ENCODE results near the gene OGFR. TPM values are rescaled to one million over a fixed set of nuclear protein-coding genes. Genes with fewer than 3 reads are reported as not detected.
A peak's percentile ranks its signal among the peaks of the same experiment; 100 is the strongest.

The OGFR gene
- total RNA-seq, 1 donor from 2014 or later: 56.5 TPM

GRCh38 chr20:62839261-62839660 lies 34.6 kb downstream of the OGFR start:
- DNase-seq (ENCODE audit: low spot score in 2 of 2, unreplicated experiment in 2 of 2): no peak
- Mint-ChIP-seq H3K9me3 (no peaks in the 10 kb centered on the region), H3K36me3 (peaks cover 36% of the 10 kb centered on the region), H3K4me1 (peaks cover 6% of the 10 kb centered on the region), H3K27ac (no peak overlapping the region), H3K4me3 (no peak overlapping the region), H3K27me3 (ENCODE audit: low read depth) (no peaks in the 10 kb centered on the region)
- TF ChIP-seq CTCF (IDR thresholded peaks at IDR 0.05; ENCODE audit: unreplicated experiment): no peak

GRCh38 chr20:62839816-62840215 lies 35.2 kb downstream of the OGFR start:
- peak overlapping the region; percentile 71 for H3K27ac Mint-ChIP-seq
- DNase-seq (ENCODE audit: low spot score in 2 of 2, unreplicated experiment in 2 of 2): no peak
- H3K4me3 Mint-ChIP-seq: no peak overlapping the region
- peaks cover 34% of the 10 kb centered on the region for H3K36me3 Mint-ChIP-seq
- no peak for TF ChIP-seq CTCF (IDR thresholded peaks at IDR 0.05; ENCODE audit: unreplicated experiment)
- H3K9me3 Mint-ChIP-seq: no peaks in the 10 kb centered on the region
- H3K4me1 Mint-ChIP-seq: peaks cover 6% of the 10 kb centered on the region
- H3K27me3 Mint-ChIP-seq (ENCODE audit: low read depth): no peaks in the 10 kb centered on the region

DNA sequence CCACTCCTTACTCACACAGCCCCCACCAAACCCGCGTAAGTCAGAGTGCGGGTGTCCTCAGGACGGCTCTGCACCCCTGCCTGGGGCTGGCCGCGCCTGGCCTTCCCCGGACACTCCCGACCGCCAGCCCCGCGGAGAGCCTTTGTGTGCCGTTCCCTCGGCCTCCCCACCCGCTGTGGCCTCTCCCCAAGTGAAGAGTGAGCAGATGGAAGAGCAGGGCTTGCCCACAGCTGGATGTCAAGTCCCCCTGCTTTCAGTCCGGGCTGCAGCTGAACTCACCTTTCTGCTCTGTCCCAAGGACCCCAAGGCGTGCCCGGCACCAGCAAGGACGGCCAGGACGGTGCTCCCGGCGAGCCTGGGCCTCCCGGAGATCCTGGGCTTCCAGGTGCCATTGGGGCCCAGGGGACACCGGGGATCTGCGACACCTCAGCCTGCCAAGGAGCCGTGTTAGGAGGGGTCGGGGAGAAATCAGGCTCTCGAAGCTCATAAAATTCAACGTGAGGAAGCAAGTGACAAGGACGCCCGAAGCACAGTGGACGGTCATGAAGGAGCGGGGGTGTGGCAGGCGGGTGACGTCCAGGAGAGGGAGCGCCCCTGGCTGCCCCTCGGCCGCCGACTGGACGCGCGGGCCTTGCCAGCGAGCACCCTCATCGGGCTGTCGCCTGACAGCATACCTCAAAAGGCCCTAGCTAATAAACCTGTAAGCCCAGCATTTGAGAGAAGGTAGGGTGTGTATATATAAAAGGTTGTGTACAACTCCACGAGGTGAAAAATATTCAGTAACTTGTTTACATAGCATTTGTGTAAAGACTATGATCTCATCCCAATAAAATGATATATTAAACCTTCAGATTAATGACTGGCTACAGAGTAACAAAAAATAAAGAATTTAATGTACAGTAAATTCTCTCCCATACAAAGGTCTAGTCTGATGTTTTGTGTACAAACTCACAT lies 35.9 kb downstream of the OGFR start:
- Mint-ChIP-seq H3K4me3 (no peak overlapping the region), H3K9me3 (no peaks in the 10 kb centered on the region), H3K27ac (peak overlapping the region; percentile 61), H3K4me1 (peaks cover 4% of the 10 kb centered on the region), H3K36me3 (peaks cover 31% of the 10 kb centered on the region), H3K27me3 (ENCODE audit: low read depth) (no peaks in the 10 kb centered on the region)
- no peak for TF ChIP-seq CTCF (IDR thresholded peaks at IDR 0.05; ENCODE audit: unreplicated experiment)
- no peak for DNase-seq (ENCODE audit: low spot score in 2 of 2, unreplicated experiment in 2 of 2)

DNA sequence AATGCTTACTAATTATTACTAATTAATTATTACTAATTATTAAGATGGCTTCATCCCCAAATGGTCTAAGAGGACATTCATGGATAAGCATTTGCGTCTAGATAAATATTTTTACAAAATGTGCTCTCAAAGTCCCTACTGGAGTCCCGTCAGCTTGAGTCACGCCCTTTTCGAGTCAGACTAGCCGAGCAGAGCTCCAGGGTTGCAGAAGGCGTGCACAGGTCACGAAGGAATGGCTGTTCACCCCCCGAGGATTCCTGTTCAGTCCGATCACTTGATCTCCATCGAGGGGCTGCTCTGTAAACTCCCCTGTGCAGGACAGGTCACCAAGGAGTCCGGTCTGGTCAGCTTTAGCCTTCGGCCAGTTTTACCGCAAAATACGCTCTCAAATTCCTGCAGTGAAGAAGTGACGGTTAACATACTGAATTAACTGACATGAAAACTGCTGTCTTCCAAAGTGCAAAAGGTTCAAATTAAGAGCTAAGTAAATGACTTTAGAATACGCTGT lies 37.1 kb downstream of the OGFR start:
- peaks cover 30% of the 10 kb centered on the region for H3K36me3 Mint-ChIP-seq
- no peak for DNase-seq (ENCODE audit: low spot score in 2 of 2, unreplicated experiment in 2 of 2)
- no peak for TF ChIP-seq CTCF (IDR thresholded peaks at IDR 0.05; ENCODE audit: unreplicated experiment)
- no peak overlapping the region for H3K4me3 Mint-ChIP-seq
- no peaks in the 10 kb centered on the region for H3K9me3 Mint-ChIP-seq
- peaks cover 11% of the 10 kb centered on the region for H3K4me1 Mint-ChIP-seq
- no peaks in the 10 kb centered on the region for H3K27me3 Mint-ChIP-seq (ENCODE audit: low read depth)
- no peak overlapping the region for H3K27ac Mint-ChIP-seq

- Mint-ChIP-seq H3K36me3 (peaks cover 23% of the 10 kb centered on the region), H3K9me3 (no peaks in the 10 kb centered on the region), H3K27ac (no peak overlapping the region), H3K4me1 (peaks cover 14% of the 10 kb centered on the region), H3K4me3 (no peak overlapping the region), H3K27me3 (ENCODE audit: low read depth) (no peaks in the 10 kb centered on the region)
- DNase-seq (ENCODE audit: low spot score in 2 of 2, unreplicated experiment in 2 of 2): no peak
- TF ChIP-seq CTCF (IDR thresholded peaks at IDR 0.05; ENCODE audit: unreplicated experiment): no peak
Measured at GRCh38 chr20:62843656-62844055, 39.0 kb downstream of the OGFR start.
